SU-DHL-6 (cell line): ENCODE measurements around the gene RNF19B.

Source experiments
- H2AFZ ChIP-seq: fragments of 200-600 bp; sonication (generic); 2 replicates; pipeline ENCODE4 v1.6.1; 2014; ENCODE audit warnings: low read depth, mild to moderate bottlenecking, moderate library complexity, mixed read lengths, antibody characterized with exemption, low read length; ENCODE audit not compliant: severe bottlenecking
- H3F3A ChIP-seq: fragments of 200-600 bp; shearing (Covaris generic); 2 replicates; pipeline ENCODE4 v1.6.0; 2016; ENCODE audit warnings: antibody characterized with exemption, mild to moderate bottlenecking; ENCODE audit not compliant: insufficient read depth
- H3K27ac ChIP-seq: fragments of 200-600 bp; sonication (generic); 2 replicates; pipeline ENCODE4 v1.5.1; 2016; ENCODE audit warnings: low read depth, mild to moderate bottlenecking, low read length, moderate library complexity, mixed read lengths
- H3K27me3 ChIP-seq: fragments of 200-600 bp; sonication (generic), shearing (Covaris generic); 2 replicates; pipeline ENCODE4 v1.6.0; 2014; ENCODE audit warnings: mild to moderate bottlenecking, low read length
- H3K36me3 ChIP-seq: fragments of 200-600 bp; sonication (generic); 2 replicates; pipeline ENCODE4 v1.6.1; 2014; ENCODE audit warnings: mild to moderate bottlenecking, low read length, mixed read lengths
- H3K4me2 ChIP-seq: fragments of 300-600, 200-600 bp; shearing (Covaris generic), sonication (generic); 2 replicates; pipeline ENCODE4 v1.6.0; 2014; ENCODE audit warnings: low read length, low read depth, mild to moderate bottlenecking; ENCODE audit not compliant: poor library complexity, severe bottlenecking
- H3K4me3 ChIP-seq: fragments of 200-600 bp; sonication (generic); 2 replicates; pipeline ENCODE4 v1.5.1; 2014; ENCODE audit warnings: antibody characterized with exemption, low read length, mild to moderate bottlenecking, mixed read lengths; ENCODE audit not compliant: insufficient read depth, poor library complexity, severe bottlenecking
- H3K79me2 ChIP-seq: fragments of 200-600 bp; sonication (generic); 2 replicates; pipeline ENCODE4 v1.6.1; 2014; ENCODE audit warnings: mild to moderate bottlenecking, low read length, moderate library complexity; ENCODE audit not compliant: insufficient read depth
- H3K9ac ChIP-seq: fragments of 200-600 bp; sonication (generic); 2 replicates; pipeline ENCODE4 v1.7.0; 2014; ENCODE audit warnings: mild to moderate bottlenecking, low read length
- H3K9me2 ChIP-seq: fragments of 200-600 bp; sonication (generic); replicated peaks from 2 replicates; pipeline ENCODE4 v1.6.1; 2014; ENCODE audit warnings: low read length; ENCODE audit not compliant: insufficient read depth
- H3K9me3 ChIP-seq: fragments of 200-600 bp; sonication (generic); 2 replicates; pipeline ENCODE4 v1.6.1; 2014; ENCODE audit warnings: low read length, mixed read lengths; ENCODE audit not compliant: insufficient read depth
- H4K20me1 ChIP-seq: fragments of 200-600 bp; sonication (generic); 2 replicates; pipeline ENCODE4 v1.6.1; 2014; ENCODE audit warnings: low read depth, mild to moderate bottlenecking, antibody characterized with exemption, low read length, moderate library complexity, mixed read lengths
- CTCF ChIP-seq: fragments of 200-600 bp; sonication (generic); IDR thresholded peaks from one replicate; pipeline ENCODE4 v1.5.1; 2017; ENCODE audit warnings: antibody characterized with exemption, mild to moderate bottlenecking, low read length, moderate library complexity; ENCODE audit not compliant: insufficient read depth, poor library complexity, severe bottlenecking
- EZH2phosphoT487 ChIP-seq: fragments of 200-600 bp; sonication (generic), shearing (Covaris generic); conservative IDR thresholded peaks from 2 replicates; pipeline ENCODE4 v1.6.1; 2018; ENCODE audit warnings: mild to moderate bottlenecking, antibody characterized with exemption, low read length, moderate library complexity, mixed read lengths

RNF19B gene

GRCh38 chr1:32931760-32932159, 32.8 kb downstream of the RNF19B start:
- Histone ChIP-seq H3K27me3 (no peaks in the 10 kb centered on the region), H3F3A (no peaks in the 10 kb centered on the region), H3K4me2 (no peak overlapping the region), H3K4me3 (no peak overlapping the region), H3K36me3 (0 out of 2 replicates have a peak, but pooled peaks cover 3% of the 10 kb centered on the region), H3K27ac (no peak overlapping the region), H3K79me2 (no peaks in the 10 kb centered on the region), H3K9ac (no peak overlapping the region), H2AFZ (no peak overlapping the region), H3K9me3 (no peaks in the 10 kb centered on the region), H3K9me2 (no peaks in the 10 kb centered on the region), H4K20me1 (no peaks in the 10 kb centered on the region)
- TF ChIP-seq CTCF, result no peak
- no peak for TF ChIP-seq EZH2phosphoT487

- H4K20me1 ChIP-seq, result no peaks in the 10 kb centered on the region
- H3K4me2 ChIP-seq, result no peak overlapping the region
- no peaks in the 10 kb centered on the region for H3K9me2 ChIP-seq
- no peaks in the 10 kb centered on the region for H3K27me3 ChIP-seq
- H3K36me3 ChIP-seq, result no peaks in the 10 kb centered on the region
- H3K79me2 ChIP-seq, result no peaks in the 10 kb centered on the region
- TF ChIP-seq CTCF, result no peak
- TF ChIP-seq EZH2phosphoT487, result no peak
- H3K9ac ChIP-seq, result no peak overlapping the region
- no peak overlapping the region for H3K27ac ChIP-seq
- no peak overlapping the region for H3K4me3 ChIP-seq
- no peaks in the 10 kb centered on the region for H3F3A ChIP-seq
- H3K9me3 ChIP-seq, result no peaks in the 10 kb centered on the region
- no peak overlapping the region for H2AFZ ChIP-seq
Observed at GRCh38 chr1:32929366-32929765, 35.2 kb downstream of the RNF19B start.

- TF ChIP-seq CTCF, result no peak
- TF ChIP-seq EZH2phosphoT487, result no peak
- H3K9ac ChIP-seq, result no peak overlapping the region
- no peak overlapping the region for H2AFZ ChIP-seq
- H3K9me3 ChIP-seq, result no peaks in the 10 kb centered on the region
- no peaks in the 10 kb centered on the region for H3K27me3 ChIP-seq
- H3K9me2 ChIP-seq, result no peaks in the 10 kb centered on the region
- H3K4me2 ChIP-seq, result no peak overlapping the region
- no peak overlapping the region for H3K4me3 ChIP-seq
- H4K20me1 ChIP-seq, result no peaks in the 10 kb centered on the region
- H3K36me3 ChIP-seq, result no peaks in the 10 kb centered on the region
- H3K27ac ChIP-seq, result no peak overlapping the region
- no peaks in the 10 kb centered on the region for H3K79me2 ChIP-seq
- H3F3A ChIP-seq, result no peaks in the 10 kb centered on the region
Observed at GRCh38 chr1:32928715-32929114, 35.9 kb downstream of the RNF19B start.
